Adrenal gland (tissue), 5 donors: ENCODE results near the gene MRPL41.
"Not testable (repeated sequence)": the region's sequence is repeated elsewhere in the genome, so short reads cannot be mapped to it uniquely, and the experiment has no call there.

ENCODE experiments used
- CTCF ChIP-seq, 6 experiments: fragments of 450-650 bp in 4 of 6; fragments of 200-600 bp in 2 of 6; sonication (generic) in 1 of 6; IDR thresholded peaks; 1 replicate in 5 of 6; 2 replicates in 1 of 6; pipeline versions ENCODE4 v1.5.1 to v1.8.0; 2016 to 2021; ENCODE audit warnings: antibody characterized with exemption in 6 of 6, mild to moderate bottlenecking in 2 of 6, moderate library complexity in 1 of 6
- POLR2A ChIP-seq, 2 donors: fragments of 450-650 bp; IDR thresholded peaks; one replicate each; pipeline ENCODE4 v1.6.1; 2017; ENCODE audit warnings: antibody characterized with exemption in 2 of 2, mild to moderate bottlenecking in 2 of 2, moderate library complexity in 1 of 2
- donor health status: DM: no; HTN: no; CAD: no.

DNA sequence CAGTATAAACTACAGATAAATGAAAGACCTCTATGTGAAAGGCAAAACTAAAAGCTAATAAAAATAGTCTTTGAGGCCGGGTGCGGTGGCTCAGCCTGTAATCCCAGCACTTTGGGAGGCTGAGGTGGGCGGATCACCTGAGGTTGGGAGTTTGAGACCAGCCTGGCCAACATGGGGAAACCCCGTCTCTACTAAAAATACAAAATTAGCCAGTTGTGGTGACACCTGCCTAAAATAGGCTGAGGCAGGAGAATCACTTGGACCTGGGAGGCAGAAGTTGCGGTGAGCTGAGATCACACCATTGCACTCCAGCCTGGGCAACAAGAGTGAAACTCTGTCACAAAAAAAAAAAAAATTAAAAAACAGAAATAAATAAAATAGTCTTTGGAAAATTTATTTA lies 38.5 kb upstream of the MRPL41 start:
- TF ChIP-seq CTCF, POLR2A (IDR thresholded peaks at IDR 0.05): not testable (repeated sequence)
